Measurements from ENCODE around the gene DUSP16.
"Not testable (repeated sequence)": the region's sequence is repeated elsewhere in the genome, so short reads cannot be mapped to it uniquely, and the experiment has no call there.

DUSP16 gene

GRCh38 chr12:12582895-12583303 is 20.2 kb upstream of the DUSP16 start:
- Histone ChIP-seq H3K9ac (ENCODE audit: low read length) (no peak overlapping the region), H3K27ac (ENCODE audit: low read depth, low read length) (no peak overlapping the region)

GRCh38 chr12:12582193-12582881 is 19.7 kb upstream of the DUSP16 start:
- Histone ChIP-seq H3K27me3 (ENCODE audit: control insufficient read depth, insufficient read depth, low read length) (no peaks in the 10 kb centered on the region), H3K36me3 (ENCODE audit: control insufficient read depth, insufficient read depth, low read length) (no peaks in the 10 kb centered on the region), H3K9ac (ENCODE audit: low read length) (no peak overlapping the region), H3K9me3 (ENCODE audit: control insufficient read depth, insufficient read depth, low read depth, low read length) (no peaks in the 10 kb centered on the region), H3K4me3 (ENCODE audit: low read depth, low read length) (no peak overlapping the region), H3K4me1 (ENCODE audit: control insufficient read depth, insufficient read depth, low read length) (peaks cover 3% of the 10 kb centered on the region; the same call in 1 of the 2 replicates), H3K27ac (ENCODE audit: low read depth, low read length) (no peak overlapping the region)

More at GRCh38 chr12:12582895-12583303, 20.2 kb upstream of the DUSP16 start:
- no peaks in the 10 kb centered on the region for H3K27me3 ChIP-seq (ENCODE audit: control insufficient read depth, insufficient read depth, low read length)
- no peak overlapping the region for H3K4me3 ChIP-seq (ENCODE audit: low read depth, low read length)
- H3K36me3 ChIP-seq (ENCODE audit: control insufficient read depth, insufficient read depth, low read length), result no peaks in the 10 kb centered on the region
- no peaks in the 10 kb centered on the region for H3K9me3 ChIP-seq (ENCODE audit: control insufficient read depth, insufficient read depth, low read depth, low read length)
- H3K4me1 ChIP-seq (ENCODE audit: control insufficient read depth, insufficient read depth, low read length), result peaks cover 3% of the 10 kb centered on the region; the same call in 1 of the 2 replicates

GRCh38 chr12:12580716-12581115 is 18.1 kb upstream of the DUSP16 start:
- not testable (repeated sequence) for H3K27me3 ChIP-seq (ENCODE audit: control insufficient read depth, insufficient read depth, low read length); H3K36me3 ChIP-seq (ENCODE audit: control insufficient read depth, insufficient read depth, low read length); H3K9ac ChIP-seq (ENCODE audit: low read length); H3K27ac ChIP-seq (ENCODE audit: low read depth, low read length); H3K9me3 ChIP-seq (ENCODE audit: control insufficient read depth, insufficient read depth, low read depth, low read length); H3K4me1 ChIP-seq (ENCODE audit: control insufficient read depth, insufficient read depth, low read length); H3K4me3 ChIP-seq (ENCODE audit: low read depth, low read length)

GRCh38 chr12:12577786-12578185 is 15.1 kb upstream of the DUSP16 start:
- Histone ChIP-seq H3K27ac (ENCODE audit: low read depth, low read length) (no peak overlapping the region), H3K9ac (ENCODE audit: low read length) (no peak overlapping the region), H3K4me3 (ENCODE audit: low read depth, low read length) (no peak overlapping the region), H3K36me3 (ENCODE audit: control insufficient read depth, insufficient read depth, low read length) (no peaks in the 10 kb centered on the region), H3K4me1 (ENCODE audit: control insufficient read depth, insufficient read depth, low read length) (no peaks in the 10 kb centered on the region), H3K9me3 (ENCODE audit: control insufficient read depth, insufficient read depth, low read depth, low read length) (no peaks in the 10 kb centered on the region), H3K27me3 (ENCODE audit: control insufficient read depth, insufficient read depth, low read length) (no peaks in the 10 kb centered on the region)

- H3K4me3 ChIP-seq (ENCODE audit: low read depth, low read length), result no peak overlapping the region
- H3K27me3 ChIP-seq (ENCODE audit: control insufficient read depth, insufficient read depth, low read length), result no peaks in the 10 kb centered on the region
- no peak overlapping the region for H3K9ac ChIP-seq (ENCODE audit: low read length)
- no peak overlapping the region for H3K27ac ChIP-seq (ENCODE audit: low read depth, low read length)
- no peaks in the 10 kb centered on the region for H3K36me3 ChIP-seq (ENCODE audit: control insufficient read depth, insufficient read depth, low read length)
- H3K4me1 ChIP-seq (ENCODE audit: control insufficient read depth, insufficient read depth, low read length), result no peaks in the 10 kb centered on the region
- no peaks in the 10 kb centered on the region for H3K9me3 ChIP-seq (ENCODE audit: control insufficient read depth, insufficient read depth, low read depth, low read length)
These were observed 10.0 kb upstream of the DUSP16 start for GRCh38 chr12:12572659-12573058.

- H3K4me1 ChIP-seq (ENCODE audit: control insufficient read depth, insufficient read depth, low read length); H3K4me3 ChIP-seq (ENCODE audit: low read depth, low read length); H3K27ac ChIP-seq (ENCODE audit: low read depth, low read length): not testable (repeated sequence)
These were observed 3.3 kb upstream of the DUSP16 start for GRCh38 chr12:12565971-12566370.

GRCh38 chr12:12564911-12565310 is 2.2 kb upstream of the DUSP16 start:
- Histone ChIP-seq H3K36me3 (ENCODE audit: control insufficient read depth, insufficient read depth, low read length) (no peaks in the 10 kb centered on the region), H3K9me3 (ENCODE audit: control insufficient read depth, insufficient read depth, low read depth, low read length) (peaks cover 12% of the 10 kb centered on the region), H3K4me1 (ENCODE audit: control insufficient read depth, insufficient read depth, low read length) (peaks cover 10% of the 10 kb centered on the region)

More at GRCh38 chr12:12565971-12566370, 3.3 kb upstream of the DUSP16 start:
- H3K36me3 ChIP-seq (ENCODE audit: control insufficient read depth, insufficient read depth, low read length); H3K27me3 ChIP-seq (ENCODE audit: control insufficient read depth, insufficient read depth, low read length); H3K9ac ChIP-seq (ENCODE audit: low read length): not testable (repeated sequence)
- peaks cover 12% of the 10 kb centered on the region for H3K9me3 ChIP-seq (ENCODE audit: control insufficient read depth, insufficient read depth, low read depth, low read length)

GRCh38 chr12:12563290-12563928 is 746 bp upstream of the DUSP16 start:
- H3K4me1 ChIP-seq (ENCODE audit: control insufficient read depth, insufficient read depth, low read length), result peaks cover 18% of the 10 kb centered on the region
- peak overlapping the region; percentile 68 for H3K9ac ChIP-seq (ENCODE audit: low read length)
- H3K4me3 ChIP-seq (ENCODE audit: low read depth, low read length), result peak overlapping the region; percentile 81
- no peaks in the 10 kb centered on the region for H3K27me3 ChIP-seq (ENCODE audit: control insufficient read depth, insufficient read depth, low read length)
- peaks cover 12% of the 10 kb centered on the region for H3K9me3 ChIP-seq (ENCODE audit: control insufficient read depth, insufficient read depth, low read depth, low read length)
- H3K36me3 ChIP-seq (ENCODE audit: control insufficient read depth, insufficient read depth, low read length), result no peaks in the 10 kb centered on the region
- H3K27ac ChIP-seq (ENCODE audit: low read depth, low read length), result peak overlapping the region; percentile 21; the same call in 1 of the 2 replicates

More at GRCh38 chr12:12564911-12565310, 2.2 kb upstream of the DUSP16 start:
- Histone ChIP-seq H3K27me3 (ENCODE audit: control insufficient read depth, insufficient read depth, low read length) (no peaks in the 10 kb centered on the region), H3K9ac (ENCODE audit: low read length) (no peak overlapping the region), H3K27ac (ENCODE audit: low read depth, low read length) (no peak overlapping the region), H3K4me3 (ENCODE audit: low read depth, low read length) (no peak overlapping the region)

GRCh38 chr12:12562016-12562483 is 613 bp downstream of the DUSP16 start:
- H3K9ac ChIP-seq (ENCODE audit: low read length), result peak overlapping the region; percentile 86
- no peaks in the 10 kb centered on the region for H3K27me3 ChIP-seq (ENCODE audit: control insufficient read depth, insufficient read depth, low read length)
- no peaks in the 10 kb centered on the region for H3K36me3 ChIP-seq (ENCODE audit: control insufficient read depth, insufficient read depth, low read length)
- peak overlapping the region; percentile 87 for H3K27ac ChIP-seq (ENCODE audit: low read depth, low read length)
- H3K9me3 ChIP-seq (ENCODE audit: control insufficient read depth, insufficient read depth, low read depth, low read length), result peaks cover 10% of the 10 kb centered on the region
- peak overlapping the region; percentile 81 for H3K4me3 ChIP-seq (ENCODE audit: low read depth, low read length)
- H3K4me1 ChIP-seq (ENCODE audit: control insufficient read depth, insufficient read depth, low read length), result peaks cover 29% of the 10 kb centered on the region

- H3K27me3 ChIP-seq (ENCODE audit: control insufficient read depth, insufficient read depth, low read length), result no peaks in the 10 kb centered on the region
These were observed 1.2 kb downstream of the DUSP16 start for GRCh38 chr12:12561371-12562015.

More at GRCh38 chr12:12561371-12562015, 1.2 kb downstream of the DUSP16 start:
- peak overlapping the region; percentile 81 for H3K4me3 ChIP-seq (ENCODE audit: low read depth, low read length)
- H3K36me3 ChIP-seq (ENCODE audit: control insufficient read depth, insufficient read depth, low read length), result no peaks in the 10 kb centered on the region
- H3K9me3 ChIP-seq (ENCODE audit: control insufficient read depth, insufficient read depth, low read depth, low read length), result peaks cover 10% of the 10 kb centered on the region
- H3K4me1 ChIP-seq (ENCODE audit: control insufficient read depth, insufficient read depth, low read length), result peaks cover 29% of the 10 kb centered on the region
- H3K27ac ChIP-seq (ENCODE audit: low read depth, low read length), result peak overlapping the region; percentile 87
- H3K9ac ChIP-seq (ENCODE audit: low read length), result peak overlapping the region; percentile 86

All from HUES6 (cell line).